Glomerular visceral epithelial cell (primary cell): Measurements from ENCODE around the gene CENPVL1.
"Not testable (repeated sequence)": the region's sequence is repeated elsewhere in the genome, so short reads cannot be mapped to it uniquely, and the experiment has no call there.

Source experiments
- DNase-seq: peaks from one replicate; pipeline ENCODE4 v3.0.0-alpha.2; 2016; ENCODE audit errors: extremely low spot score

Gene CENPVL1

DNA sequence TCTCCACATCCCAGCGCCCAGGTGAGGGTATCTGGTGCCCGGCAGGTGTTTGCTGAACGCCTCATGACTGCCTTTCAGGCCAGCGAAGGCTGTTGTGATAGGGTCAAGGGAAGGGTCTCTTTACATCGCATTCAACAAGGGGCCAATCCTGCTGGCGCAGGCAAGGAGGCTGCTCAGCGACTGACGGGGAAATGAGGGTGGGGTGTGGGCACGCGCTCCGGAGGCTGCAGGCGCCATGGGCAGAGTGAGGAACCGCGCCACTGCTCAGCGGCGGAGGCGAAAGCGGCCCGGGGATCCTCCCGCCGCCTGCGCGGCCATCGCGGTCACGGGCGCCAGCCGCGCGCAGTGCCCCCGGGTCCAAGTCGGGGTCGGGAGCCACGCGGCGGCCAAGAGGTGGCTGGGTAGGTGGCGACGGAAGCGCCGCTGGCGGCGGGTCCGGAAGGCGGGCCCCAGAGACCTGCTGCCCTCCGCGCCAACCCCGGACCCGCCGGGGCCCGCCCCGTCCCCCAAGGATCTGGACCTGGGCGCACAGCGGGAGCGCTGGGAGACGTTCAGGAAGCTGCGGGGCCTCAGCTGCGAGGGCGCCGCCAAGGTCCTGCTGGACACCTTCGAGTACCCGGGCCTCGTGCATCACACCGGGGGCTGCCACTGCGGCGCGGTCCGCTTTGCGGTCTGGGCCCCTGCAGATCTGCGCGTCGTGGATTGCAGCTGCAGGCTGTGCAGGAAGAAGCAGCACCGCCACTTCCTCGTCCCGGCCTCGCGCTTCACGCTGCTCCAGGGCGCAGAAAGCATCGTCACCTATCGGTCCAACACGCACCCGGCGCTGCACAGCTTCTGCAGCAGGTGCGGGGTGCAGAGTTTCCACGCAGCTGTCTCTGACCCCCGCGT lies at the start of gene CENPVL1:
Gene CENPVL1 (plus strand): TSS at position 236 of the 888 bp plus-strand sequence. CDS start 0 bp downstream, at position 236.
- not testable (repeated sequence) for DNase-seq

DNA sequence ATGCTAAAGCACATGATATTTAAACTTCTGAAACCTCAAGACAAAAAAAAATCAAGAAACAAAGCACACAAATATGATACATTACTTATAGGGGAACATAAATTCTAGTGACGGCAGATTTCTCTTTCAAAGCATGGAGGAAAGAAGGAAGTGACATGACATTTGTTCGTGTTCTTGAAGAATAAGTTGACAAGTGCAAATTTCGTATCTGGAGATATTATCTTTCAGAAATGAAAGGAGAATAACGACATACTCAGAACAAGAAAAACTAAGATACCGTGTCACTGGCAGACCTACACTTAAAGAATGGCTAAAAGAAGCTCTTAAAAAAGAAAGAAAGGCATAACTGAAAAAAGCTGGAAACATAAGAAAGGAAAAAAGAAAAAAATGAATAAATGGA lies 44.3 kb upstream of the CENPVL1 start:
- DNase-seq = no peak

DNA sequence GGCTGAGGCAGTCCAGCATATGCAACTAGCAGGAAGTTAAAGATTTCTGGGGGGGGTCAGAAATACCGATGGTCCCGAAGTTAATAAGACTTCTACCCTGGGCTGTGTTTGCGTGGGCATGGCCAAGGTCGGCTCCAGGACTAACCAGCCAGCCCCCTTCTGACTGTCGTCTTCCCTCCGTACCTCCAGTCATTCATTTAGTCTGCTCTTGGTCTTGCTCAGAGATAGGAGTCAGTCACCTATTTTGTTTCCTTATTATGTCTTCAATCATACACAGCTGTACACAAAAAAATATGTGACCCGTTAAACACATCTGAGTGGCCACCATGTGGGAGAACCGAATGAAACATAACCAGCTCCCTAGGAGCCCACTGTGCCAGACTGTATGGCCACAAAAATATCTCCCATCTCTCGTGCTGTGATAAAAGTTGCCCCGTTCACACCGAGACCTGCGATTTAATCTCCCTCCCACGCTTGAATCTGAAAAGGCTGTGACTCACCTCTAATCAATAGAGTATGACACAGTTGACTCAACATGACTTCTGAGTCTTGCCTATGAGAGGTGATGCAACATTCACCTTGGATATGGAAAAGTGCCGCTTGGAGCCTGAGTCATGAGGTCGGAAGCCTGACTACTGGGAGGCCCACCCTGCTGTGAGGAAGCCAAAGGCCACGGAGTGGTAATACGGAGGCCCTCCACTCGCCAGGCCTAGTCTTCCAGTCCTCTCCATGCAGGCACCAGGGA lies 30.5 kb upstream of the CENPVL1 start:
- DNase-seq = not testable (repeated sequence)

DNA sequence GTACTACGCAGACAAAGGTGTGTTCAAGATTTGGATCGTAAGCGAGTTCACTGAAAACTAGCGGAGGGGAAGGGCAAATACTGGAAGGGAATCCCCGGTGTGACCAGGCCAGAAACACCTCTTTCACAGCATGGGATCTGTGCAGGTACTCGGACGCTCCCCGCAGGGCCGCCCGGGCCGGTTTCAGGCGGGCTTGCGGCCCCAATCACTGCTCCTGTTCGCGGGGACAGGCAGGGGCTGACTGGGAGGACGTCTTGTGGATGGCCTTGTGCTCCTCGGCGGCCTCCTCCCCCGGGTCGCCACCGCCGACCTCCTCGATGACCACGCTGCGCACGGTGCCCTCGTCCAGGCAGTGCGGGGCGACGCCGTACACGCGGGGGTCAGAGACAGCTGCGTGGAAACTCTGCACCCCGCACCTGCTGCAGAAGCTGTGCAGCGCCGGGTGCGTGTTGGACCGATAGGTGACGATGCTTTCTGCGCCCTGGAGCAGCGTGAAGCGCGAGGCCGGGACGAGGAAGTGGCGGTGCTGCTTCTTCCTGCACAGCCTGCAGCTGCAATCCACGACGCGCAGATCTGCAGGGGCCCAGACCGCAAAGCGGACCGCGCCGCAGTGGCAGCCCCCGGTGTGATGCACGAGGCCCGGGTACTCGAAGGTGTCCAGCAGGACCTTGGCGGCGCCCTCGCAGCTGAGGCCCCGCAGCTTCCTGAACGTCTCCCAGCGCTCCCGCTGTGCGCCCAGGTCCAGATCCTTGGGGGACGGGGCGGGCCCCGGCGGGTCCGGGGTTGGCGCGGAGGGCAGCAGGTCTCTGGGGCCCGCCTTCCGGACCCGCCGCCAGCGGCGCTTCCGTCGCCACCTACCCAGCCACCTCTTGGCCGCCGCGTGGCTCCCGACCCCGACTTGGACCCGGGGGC lies 28.2 kb upstream of the CENPVL1 start:
- DNase-seq = not testable (repeated sequence)

GRCh38 chrX:51682720-51683062 lies 27.6 kb upstream of the CENPVL1 start, which contains the start of gene CENPVL2:
TSS of gene CENPVL2 (minus strand) at chrX:51682831. CDS start at chrX:51682831, 0 bp downstream.
- DNase-seq = not testable (repeated sequence)

- no peak for DNase-seq
These were observed 16.1 kb upstream of the CENPVL1 start for GRCh38 chrX:51694254-51694653.

DNA sequence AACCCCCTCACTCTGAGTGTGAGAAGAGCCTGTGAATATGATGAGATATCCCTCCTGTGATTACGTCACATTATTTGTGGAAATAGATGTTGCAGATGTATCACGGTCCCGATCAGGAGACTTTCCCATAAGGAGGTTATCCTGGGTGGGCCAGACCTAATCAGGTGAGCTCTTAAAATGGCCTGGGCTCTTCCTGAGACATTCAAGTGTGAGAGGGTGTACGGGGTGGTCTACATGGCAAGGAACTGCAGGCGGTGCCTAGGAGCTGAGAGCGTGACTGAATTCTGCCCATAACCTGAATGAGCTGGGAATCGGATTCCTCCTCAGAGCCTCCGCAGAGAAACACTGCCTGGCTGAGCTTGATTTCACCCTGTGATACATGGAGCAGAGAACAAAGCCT lies 12.9 kb upstream of the CENPVL1 start:
- DNase-seq = no peak

- DNase-seq = not testable (repeated sequence)
These were observed 2.8 kb downstream of the CENPVL1 start for GRCh38 chrX:51712943-51713647.

GRCh38 chrX:51728202-51728601 lies 17.9 kb downstream of the CENPVL1 start:
- DNase-seq = no peak

- no peak for DNase-seq
These were observed 26.8 kb downstream of the CENPVL1 start for GRCh38 chrX:51737091-51737490.

- no peak for DNase-seq
These were observed 32.3 kb downstream of the CENPVL1 start for GRCh38 chrX:51742586-51742985.

DNA sequence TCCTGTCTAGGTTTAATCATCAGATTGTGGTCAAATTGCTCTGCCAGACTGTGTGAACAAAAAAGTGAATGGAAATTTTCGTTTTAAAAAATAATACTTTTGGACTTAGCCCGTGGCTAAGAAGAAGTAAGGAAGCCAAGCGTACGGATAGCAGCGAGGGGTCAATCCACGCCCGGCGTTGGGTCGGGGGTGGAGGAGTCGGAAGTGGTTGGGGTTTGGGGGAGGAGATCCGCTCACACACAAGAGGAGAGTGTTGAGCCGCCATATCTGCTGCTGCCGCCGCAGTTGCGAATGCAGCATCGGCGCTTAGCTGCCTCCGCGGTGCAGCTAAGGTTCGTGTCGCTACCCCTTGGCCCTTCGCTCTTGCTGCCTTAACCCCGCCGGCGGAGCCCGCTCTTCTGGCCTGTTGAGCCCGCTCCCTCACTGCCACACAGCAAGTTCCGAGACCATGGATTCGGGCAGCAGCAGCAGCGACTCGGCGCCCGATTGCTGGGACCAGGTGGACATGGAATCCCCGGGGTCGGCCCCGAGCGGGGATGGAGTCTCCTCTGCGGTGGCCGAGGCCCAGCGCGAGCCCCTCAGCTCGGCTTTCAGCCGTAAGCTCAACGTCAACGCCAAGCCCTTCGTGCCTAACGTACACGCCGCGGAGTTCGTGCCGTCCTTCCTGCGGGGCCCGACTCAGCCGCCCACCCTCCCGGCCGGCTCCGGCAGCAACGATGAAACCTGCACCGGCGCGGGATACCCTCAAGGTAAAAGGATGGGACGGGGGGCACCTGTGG lies 33.1 kb downstream of the CENPVL1 start, which contains the start of gene GSPT2:
Gene GSPT2 (plus strand): TSS at position 264 of the 779 bp plus-strand sequence. CDS start 185 bp downstream, at position 449.
- peak; percentile 63 for DNase-seq

DNA sequence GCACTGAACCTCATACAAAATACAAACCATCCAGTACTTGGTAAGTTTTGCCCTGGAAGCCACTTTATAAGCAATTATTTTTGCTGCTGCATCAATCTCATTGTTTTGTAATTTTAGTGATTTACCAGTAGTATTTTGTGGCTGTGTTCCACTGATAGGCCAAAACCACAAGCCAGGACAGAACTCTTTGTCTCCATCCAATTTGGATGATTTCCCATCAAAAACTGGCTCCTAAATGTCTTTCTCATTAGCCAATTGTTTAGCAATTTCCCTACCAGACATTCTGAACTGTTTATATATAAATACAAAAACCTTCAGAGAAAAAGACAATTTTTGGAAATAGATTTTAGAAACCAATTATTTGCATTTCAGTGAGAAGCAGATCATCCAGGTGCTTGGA lies 37.4 kb downstream of the CENPVL1 start:
- DNase-seq = no peak

DNA sequence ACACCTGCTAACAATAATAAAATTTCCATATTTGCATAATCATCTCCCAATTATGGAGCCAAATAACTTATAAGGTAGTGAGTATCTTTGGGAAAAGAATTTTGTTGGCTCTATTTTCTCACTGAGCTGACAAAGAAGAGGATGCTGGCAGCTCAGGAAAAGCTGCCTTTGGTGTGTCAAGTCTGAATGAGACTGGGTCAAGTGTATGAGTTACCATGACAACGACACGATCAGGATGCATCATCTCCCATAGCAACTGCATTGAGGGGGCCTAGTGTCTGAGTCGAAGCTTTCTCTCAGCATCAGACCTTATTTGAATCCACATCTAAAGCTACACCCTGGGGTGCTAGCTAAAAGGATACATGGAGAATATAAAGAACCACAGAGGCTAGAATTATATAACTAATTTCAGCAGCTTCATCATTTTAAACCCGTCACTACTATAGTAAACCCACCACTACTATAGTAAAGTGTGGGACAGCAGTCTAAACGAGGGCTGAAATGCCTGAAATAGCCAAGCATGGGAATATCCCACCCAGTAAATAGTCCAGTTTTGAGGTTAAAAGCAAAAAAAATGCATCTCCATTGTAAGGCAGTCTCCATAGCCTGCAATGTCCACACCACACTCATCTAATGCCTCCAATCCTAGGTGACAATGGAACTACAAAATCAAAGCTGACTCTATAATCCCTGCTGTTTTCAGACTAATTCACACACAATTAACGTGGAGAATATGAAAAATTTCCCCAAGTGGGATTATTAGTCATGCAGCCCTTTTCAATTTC lies 48.9 kb downstream of the CENPVL1 start:
- no peak for DNase-seq

DNA sequence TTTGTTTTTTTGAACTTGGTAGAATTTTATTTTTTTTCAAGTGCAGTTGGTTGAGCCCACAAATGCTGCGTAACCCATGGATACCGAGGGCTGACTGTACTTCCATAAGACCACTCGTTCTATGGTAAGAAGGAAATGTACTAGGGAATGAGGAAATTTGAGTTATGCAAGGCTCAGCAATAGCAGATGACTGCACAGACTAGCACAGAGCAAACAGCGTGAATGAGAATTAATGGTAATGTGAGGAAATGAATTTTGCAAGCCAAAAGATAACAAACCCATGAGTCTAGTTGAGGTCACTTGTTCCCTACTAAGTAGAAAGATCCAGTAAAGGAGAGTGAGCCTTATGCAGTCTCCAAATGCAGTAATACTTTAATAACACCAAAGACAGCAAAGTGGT lies 50.3 kb downstream of the CENPVL1 start:
- no peak for DNase-seq
